K562 (cell line): ENCODE results near the gene RSPH9. TPM values are rescaled to one million over a fixed set of nuclear protein-coding genes. Genes with fewer than 3 reads are reported as not detected.

Source experiments
- CEBPB ChIP-seq: fragments of 450-650 bp; IDR thresholded peaks from 2 replicates; pipeline ENCODE4 v1.6.1; 2016; ENCODE audit warnings: missing genetic modification characterization, missing compliant biosample characterization
- E2F1 ChIP-seq: sonication (generic); formaldehyde crosslinking; IDR thresholded peaks from 2 replicates; pipeline ENCODE4 v1.8.1; 2023; ENCODE audit warnings: mild to moderate bottlenecking, missing genetic modification reagents, moderate library complexity
- GATAD2B ChIP-seq: fragments of 450-650 bp; IDR thresholded peaks from 2 replicates; pipeline ENCODE4 v1.6.1; 2017; ENCODE audit warnings: mild to moderate bottlenecking, borderline replicate concordance
- HNRNPL ChIP-seq: fragments of 200-400 bp; formaldehyde crosslinking; IDR thresholded peaks from 2 replicates; pipeline ENCODE4 v1.6.1; 2017; ENCODE audit warnings: low read depth, mild to moderate bottlenecking, low read length
- HOXB6 ChIP-seq: fragments of 250-450 bp; sonication (Bioruptor Pico); IDR thresholded peaks from 2 replicates; pipeline ENCODE4 v1.5.1; 2022; ENCODE audit warnings: mild to moderate bottlenecking, borderline replicate concordance
- KLF10 ChIP-seq: fragments of 250-450 bp; sonication (Bioruptor Pico); IDR thresholded peaks from 2 replicates; pipeline ENCODE4 v1.6.1; 2021; ENCODE audit warnings: matching md5 sums
- LARP7 ChIP-seq: fragments of 450-650 bp; IDR thresholded peaks from 2 replicates; pipeline ENCODE4 v1.6.1; 2016
- NFRKB ChIP-seq: fragments of 450-650 bp; IDR thresholded peaks from 2 replicates; pipeline ENCODE4 v1.6.1; 2016; ENCODE audit warnings: low read depth
- NONO ChIP-seq, 2 experiments: fragments of 200-400 bp in 1 of 2; fragments of 450-650 bp in 1 of 2; formaldehyde crosslinking in 1 of 2; IDR thresholded peaks; 2 replicates each; pipeline ENCODE4 v1.6.1; 2017; ENCODE audit warnings: low read depth in 2 of 2, mild to moderate bottlenecking in 2 of 2, moderate library complexity in 2 of 2, low read length in 1 of 2
- POLR2A ChIP-seq: fragments of 450-650 bp; conservative IDR thresholded peaks from 2 replicates; pipeline ENCODE4 v1.6.1; 2016
- PRPF4 ChIP-seq: fragments of 200-400 bp; formaldehyde crosslinking; IDR thresholded peaks from one replicate; pipeline ENCODE4 v1.6.1; 2017; ENCODE audit warnings: low read length, low read depth, mild to moderate bottlenecking; ENCODE audit not compliant: insufficient read depth, poor library complexity, severe bottlenecking
- PYGO2 ChIP-seq: fragments of 450-650 bp; IDR thresholded peaks from 2 replicates; pipeline ENCODE4 v1.6.1; 2016; ENCODE audit warnings: mild to moderate bottlenecking, missing genetic modification characterization, moderate library complexity, missing compliant biosample characterization
- RFX1 ChIP-seq: fragments of 450-650 bp; IDR thresholded peaks from 2 replicates; pipeline ENCODE4 v1.6.1; 2016; ENCODE audit warnings: mild to moderate bottlenecking, moderate library complexity
- RFX5 ChIP-seq: IDR thresholded peaks from 2 replicates; pipeline ENCODE4 v1.6.1; 2011; ENCODE audit warnings: low read depth, mild to moderate bottlenecking, improper control_type of control experiment, low read length
- RFX7 ChIP-seq: fragments of 250-450 bp; sonication (Bioruptor Pico); IDR thresholded peaks from 2 replicates; pipeline ENCODE4 v1.5.1; 2021; ENCODE audit warnings: mild to moderate bottlenecking
- SRF ChIP-seq, 2 experiments: fragments of 250-450, 450-650 bp in 1 of 2; sonication (Bioruptor Pico) in 1 of 2; sonication (generic) in 1 of 2; formaldehyde crosslinking; IDR thresholded peaks; 2 replicates each; pipeline versions ENCODE4 v1.5.0 to v1.5.1; 2020 to 2022; ENCODE audit warnings: mild to moderate bottlenecking in 1 of 2, missing genetic modification reagents in 1 of 2
- SRSF9 ChIP-seq: fragments of 200-400 bp; formaldehyde crosslinking; IDR thresholded peaks from 2 replicates; pipeline ENCODE4 v1.6.1; 2017; ENCODE audit warnings: low read depth, low read length, borderline replicate concordance
- TCF7 ChIP-seq: sonication (generic); IDR thresholded peaks from 2 replicates; pipeline ENCODE4 v1.6.1; 2016; ENCODE audit warnings: antibody characterized with exemption, borderline replicate concordance
- TRIM25 ChIP-seq: fragments of 450-650 bp; IDR thresholded peaks from 2 replicates; pipeline ENCODE4 v1.7.0; 2016; ENCODE audit warnings: borderline replicate concordance
- ZKSCAN8 ChIP-seq: fragments of 200-800 bp; sonication (Bioruptor generic); IDR thresholded peaks from 2 replicates; pipeline ENCODE4 v1.6.1; 2016; ENCODE audit warnings: missing genetic modification characterization, missing compliant biosample characterization
- ZNF121 ChIP-seq: sonication (generic); formaldehyde crosslinking; conservative IDR thresholded peaks from 2 replicates; pipeline ENCODE4 v1.8.0; 2022; ENCODE audit warnings: missing genetic modification reagents
- ZNF174 ChIP-seq: fragments of 250-450 bp; sonication (Bioruptor Pico); IDR thresholded peaks from 2 replicates; pipeline ENCODE4 v1.4.0; 2020; ENCODE audit warnings: mild to moderate bottlenecking
- ZNF224 ChIP-seq: sonication (generic); formaldehyde crosslinking; IDR thresholded peaks from 2 replicates; pipeline ENCODE4 v1.8.0; 2022; ENCODE audit warnings: mild to moderate bottlenecking, missing genetic modification reagents
- ZNF445 ChIP-seq: fragments of 250-450 bp; sonication (Bioruptor Pico); IDR thresholded peaks from 2 replicates; pipeline ENCODE4 v1.4.0; 2020; ENCODE audit warnings: low read depth, mild to moderate bottlenecking, moderate library complexity
- ZNF586 ChIP-seq: fragments of 450-650 bp; formaldehyde crosslinking; conservative IDR thresholded peaks from 2 replicates; pipeline ENCODE4 v1.4.0; 2020; ENCODE audit warnings: mild to moderate bottlenecking, moderate library complexity
- polyA plus RNA-seq, 8 experiments: library from polyadenylated mRNA; depleted of rRNA in 4 of 8; stranded (reverse) in 5 of 8; unstranded in 3 of 8; fragments of >200 nt; fragmentation: Nextera tagmentation in 2 of 8; fragmentation: Illumina TruSeq in 1 of 8; extraction: Ambion mirVana in 2 of 8; extraction: Trizol in 1 of 8; gene quantifications; 2 replicates each; pipeline versions ENCODE4 v1.2.1 to v1.2.3, GENCODE V29; 2011 to 2014; ENCODE audit warnings: inconsistent platforms in 1 of 8, missing spikeins in 1 of 8
- total RNA-seq, 7 experiments: library from RNA; depleted of rRNA in 6 of 7; stranded (reverse); fragments of >200 nt in 6 of 7; fragmentation: Illumina TruSeq in 2 of 7; extraction: Trizol in 2 of 7; gene quantifications; 2 replicates each; pipeline versions ENCODE4 v1.2.1 to v1.2.3, GENCODE V29; 2011 to 2021; ENCODE audit warnings: low replicate concordance in 1 of 7
- TF ChIP-seq, protein P1 (sequence below): fragments of 250-450 bp; sonication (Bioruptor Pico); IDR thresholded peaks from 2 replicates; pipeline ENCODE4 v1.8.0; 2022; ENCODE audit warnings: inconsistent platforms, mild to moderate bottlenecking, moderate library complexity, borderline replicate concordance

The RSPH9 gene
- total and polyA plus RNA-seq, 9 of the 15 experiments (the other 6 are each of a cell fraction or from before 2014, with no cell fraction given): 0.05 to 0.60 (median 0.39) TPM; not detected in 6

GRCh38 chr6:43635387-43636307 is 9.2 kb upstream of the RSPH9 start, which contains the start of gene MAD2L1BP (continued):
- TF ChIP-seq HNRNPL (no peak), RFX7 (CRISPR knock-in tag) (no peak), LARP7 (peak; percentile 85; the same call in 1 of the 2 replicates), ZNF224 (CRISPR knock-in tag) (no peak), RFX1 (no peak), RFX5 (no peak), GATAD2B (no peak), ZNF445 (CRISPR knock-in tag) (no peak), E2F1 (CRISPR knock-in tag) (peak; percentile 81), POLR2A (peak; percentile 99), ZKSCAN8 (no peak), NFRKB (peak; percentile 97), CEBPB (tag) (no peak), ZNF586 (CRISPR knock-in tag) (no peak), ZNF174 (CRISPR knock-in tag) (no peak), ZNF121 (peak; percentile 11; the same call in 1 of the 2 replicates), TRIM25 (peak; percentile 73; the same call in 1 of the 2 replicates), SRSF9 (no peak), PYGO2 (tag) (peak; percentile 50; the same call in 1 of the 2 replicates), NONO (IDR thresholded peaks at IDR 0.05; ENCODE audit: low read depth in 2 of 2, low read length in 1 of 2) (no peak), KLF10 (CRISPR knock-in tag) (no peak), HOXB6 (no peak), SRF (CRISPR knock-in tag; IDR thresholded peaks at IDR 0.05) (peak in 1 of 2 experiments; percentile 17; a peak in 2 of 4 replicates), PRPF4 (no peak), TCF7 (0 out of 2 replicates have a peak, but pooled peaks have one; percentile 34)
- TF ChIP-seq, protein P1, sequence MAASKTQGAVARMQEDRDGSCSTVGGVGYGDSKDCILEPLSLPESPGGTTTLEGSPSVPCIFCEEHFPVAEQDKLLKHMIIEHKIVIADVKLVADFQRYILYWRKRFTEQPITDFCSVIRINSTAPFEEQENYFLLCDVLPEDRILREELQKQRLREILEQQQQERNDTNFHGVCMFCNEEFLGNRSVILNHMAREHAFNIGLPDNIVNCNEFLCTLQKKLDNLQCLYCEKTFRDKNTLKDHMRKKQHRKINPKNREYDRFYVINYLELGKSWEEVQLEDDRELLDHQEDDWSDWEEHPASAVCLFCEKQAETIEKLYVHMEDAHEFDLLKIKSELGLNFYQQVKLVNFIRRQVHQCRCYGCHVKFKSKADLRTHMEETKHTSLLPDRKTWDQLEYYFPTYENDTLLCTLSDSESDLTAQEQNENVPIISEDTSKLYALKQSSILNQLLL (CRISPR knock-in tag): 0 out of 2 replicates have a peak, but pooled peaks have one; percentile 39
